OCI-LY7 (cell line): ENCODE results near the gene PIK3R1.

Source experiments
- CTCF ChIP-seq: fragments of 200-600 bp; sonication (generic); conservative IDR thresholded peaks from 2 replicates; pipeline ENCODE4 v1.5.1; 2014; ENCODE audit warnings: mild to moderate bottlenecking, antibody characterized with exemption, low read length, moderate library complexity, mixed read lengths
- EZH2phosphoT487 ChIP-seq: fragments of 200-600 bp; sonication (generic); IDR thresholded peaks from 2 replicates; pipeline ENCODE4 v1.6.1; 2018; ENCODE audit warnings: low read depth, borderline replicate concordance, mild to moderate bottlenecking, mixed run types, antibody characterized with exemption, low read length, moderate library complexity, mixed read lengths

GRCh38 chr5:68283766-68284165 lies 68.2 kb downstream of the PIK3R1 start:
- TF ChIP-seq EZH2phosphoT487 (no peak), CTCF (no peak)
